Gastrocnemius medialis (tissue), 4 donors: ENCODE measurements around the gene SRGAP3. TPM values are rescaled to one million over a fixed set of nuclear protein-coding genes. Genes with fewer than 3 reads are reported as not detected.

Experiments used
- ATAC-seq, 2 donors: fragments of 150-250 bp; one replicate each; pipeline ENCODE4 v1.9.1; 2016
- DNase-seq, 2 donors: peaks; one replicate each; pipeline ENCODE4 v3.0.0-alpha.2; 2019
- H3K27ac ChIP-seq, 4 donors: fragments of 200-600 bp; sonication (generic); 1 replicate in 1 of 4; 2 replicates in 3 of 4; pipeline ENCODE4 v1.5.1; 2016 to 2018; ENCODE audit warnings: mild to moderate bottlenecking in 2 of 4, moderate library complexity in 1 of 4
- H3K27me3 ChIP-seq, 3 donors: fragments of 200-600 bp; sonication (generic) in 2 of 3; 1 replicate in 1 of 3; 2 replicates in 2 of 3; pipeline versions ENCODE4 v1.5.1 to v1.6.0; 2016 to 2019; ENCODE audit warnings: mild to moderate bottlenecking in 1 of 3, moderate library complexity in 1 of 3
- H3K36me3 ChIP-seq, 2 donors: fragments of 200-600 bp; sonication (generic) in 1 of 2; one replicate each; pipeline ENCODE4 v1.5.1; 2017 to 2018
- H3K4me1 ChIP-seq, 2 donors: fragments of 200-600 bp; sonication (generic) in 1 of 2; one replicate each; pipeline ENCODE4 v1.5.1; 2016 to 2017; ENCODE audit warnings: mild to moderate bottlenecking in 2 of 2
- H3K4me3 ChIP-seq, 4 donors: fragments of 200-600 bp; sonication (generic) in 3 of 4; 1 replicate in 1 of 4; 2 replicates in 3 of 4; pipeline ENCODE4 v1.5.1; 2016 to 2019; ENCODE audit warnings: mild to moderate bottlenecking in 2 of 4
- H3K9me3 ChIP-seq, 3 donors: fragments of 200-600 bp; sonication (generic) in 2 of 3; 1 replicate in 1 of 3; 2 replicates in 2 of 3; pipeline ENCODE4 v1.5.1; 2016 to 2019
- CTCF ChIP-seq, 5 experiments: fragments of 450-650 bp in 3 of 5; fragments of 200-600 bp in 2 of 5; sonication (generic) in 2 of 5; IDR thresholded peaks in 4 of 5; conservative IDR thresholded peaks in 1 of 5; 1 replicate in 4 of 5; 2 replicates in 1 of 5; pipeline ENCODE4 v1.5.1; 2016 to 2019; ENCODE audit warnings: antibody characterized with exemption in 5 of 5, mild to moderate bottlenecking in 3 of 5, moderate library complexity in 3 of 5
- POLR2A ChIP-seq, 2 donors: fragments of 450-650 bp; IDR thresholded peaks; one replicate each; pipeline ENCODE4 v1.6.1; 2017; ENCODE audit warnings: antibody characterized with exemption in 2 of 2, mild to moderate bottlenecking in 2 of 2, moderate library complexity in 2 of 2
- in situ Hi-C, 4 donors: fragments of 200-750 bp; cut with MboI; loops; one replicate each; pipeline versions ENCODE4 v1.15.0 to v1.8.0; 2017; ENCODE audit warnings: low sequenced_read_pairs in 4 of 4
- intact Hi-C: fragments of 100-400 bp; cut with DNase I; formaldehyde crosslinking; loops from one replicate; pipeline ENCODE4 v1.15.1; 2023; ENCODE audit warnings: low total_unique reads
- total RNA-seq, 4 donors: library from RNA; depleted of rRNA; stranded (reverse); fragments of >200 nt; gene quantifications; one replicate each; pipeline versions ENCODE4 v1.1.0 to v1.2.3, GENCODE V29; 2016

SRGAP3 gene
- total RNA-seq, 4 donors from 2014 or later = 1.3 to 2.3 (median 1.8) TPM

GRCh38 chr3:9188583-9188982 lies 60.9 kb downstream of the SRGAP3 start:
- no peak overlapping the region for H3K27ac ChIP-seq
- in situ Hi-C loops (no loop called here), intact Hi-C loops (no loop called here)
- no peak for DNase-seq
- H3K27me3 ChIP-seq = no peaks in the 10 kb centered on the region
- H3K4me1 ChIP-seq = peaks cover 4 to 13% of the 10 kb centered on the region in 2 donors
- H3K36me3 ChIP-seq = no peaks in the 10 kb centered on the region
- H3K9me3 ChIP-seq = no peaks in the 10 kb centered on the region
- ATAC-seq = no peak
- TF ChIP-seq POLR2A (IDR thresholded peaks at IDR 0.05) = no peak
- TF ChIP-seq CTCF (IDR thresholded peaks at IDR 0.05 in 4 of 5, conservative IDR thresholded peaks at IDR 0.05 in 1 of 5) = no peak
- H3K4me3 ChIP-seq = no peak overlapping the region

- ATAC-seq (no peak), DNase-seq (no peak)
- H3K36me3 ChIP-seq = no peaks in the 10 kb centered on the region
- no peaks in the 10 kb centered on the region for H3K9me3 ChIP-seq
- TF ChIP-seq CTCF (IDR thresholded peaks at IDR 0.05 in 4 of 5, conservative IDR thresholded peaks at IDR 0.05 in 1 of 5) = no peak
- TF ChIP-seq POLR2A (IDR thresholded peaks at IDR 0.05) = no peak
- peaks cover 10 to 25% of the 10 kb centered on the region in 2 donors for H3K4me1 ChIP-seq
- no peaks in the 10 kb centered on the region for H3K27me3 ChIP-seq
- no peak overlapping the region for H3K27ac ChIP-seq
- in situ Hi-C loops (no loop called here), intact Hi-C loops (no loop called here)
- no peak overlapping the region for H3K4me3 ChIP-seq
Measured at GRCh38 chr3:9185701-9186100, 63.7 kb downstream of the SRGAP3 start.

GRCh38 chr3:9185046-9185445 lies 64.4 kb downstream of the SRGAP3 start:
- in situ Hi-C loops = no loop called here

GRCh38 chr3:9184461-9184835 lies 65.0 kb downstream of the SRGAP3 start:
- TF ChIP-seq POLR2A (IDR thresholded peaks at IDR 0.05) (no peak), CTCF (IDR thresholded peaks at IDR 0.05 in 4 of 5, conservative IDR thresholded peaks at IDR 0.05 in 1 of 5) (no peak)
- Histone ChIP-seq H3K9me3 (no peaks in the 10 kb centered on the region), H3K27me3 (no peaks in the 10 kb centered on the region), H3K4me3 (no peak overlapping the region), H3K4me1 (peaks cover 10 to 25% of the 10 kb centered on the region in 2 donors), H3K27ac (peak overlapping the region in 1 of 4 donors; percentile 59), H3K36me3 (no peaks in the 10 kb centered on the region)
- intact Hi-C loops = loop anchor here (5.0 kb wide), 1 partner anchor 42 kb away; no protein-coding TSS in a partner anchor
- no peak for DNase-seq
- ATAC-seq = no peak
- in situ Hi-C loops = no loop called here

More at GRCh38 chr3:9185046-9185445, 64.4 kb downstream of the SRGAP3 start:
- Histone ChIP-seq H3K27me3 (no peaks in the 10 kb centered on the region), H3K4me3 (no peak overlapping the region), H3K36me3 (no peaks in the 10 kb centered on the region), H3K9me3 (no peaks in the 10 kb centered on the region), H3K4me1 (peaks cover 10 to 25% of the 10 kb centered on the region in 2 donors), H3K27ac (peak overlapping the region in 1 of 4 donors; percentile 59)
- ATAC-seq = no peak
- no peak for DNase-seq
- TF ChIP-seq POLR2A (IDR thresholded peaks at IDR 0.05) = no peak
- no peak for TF ChIP-seq CTCF (IDR thresholded peaks at IDR 0.05 in 4 of 5, conservative IDR thresholded peaks at IDR 0.05 in 1 of 5)
- intact Hi-C loops = no loop called here
